BLaER1 treated with 17β-estradiol and CSF1 and Interleukin-3, amounts not matched to agents 10 nM and 100 nM (cell line): ENCODE data around the gene HDAC7.
"Not testable (repeated sequence)": the region's sequence is repeated elsewhere in the genome, so short reads cannot be mapped to it uniquely, and the experiment has no call there.

Source experiments
- H3K27ac ChIP-seq, 11 experiments: shearing (Covaris generic); formaldehyde crosslinking; 2 replicates each; pipeline ENCODE4 v1.8.1; 2022
- H3K27me3 ChIP-seq, 11 experiments: shearing (Covaris generic); formaldehyde crosslinking; 2 replicates each; pipeline ENCODE4 v1.8.1; 2022
- H3K36me3 ChIP-seq, 11 experiments: shearing (Covaris generic); formaldehyde crosslinking; 2 replicates each; pipeline ENCODE4 v1.8.1; 2022
- H3K4me1 ChIP-seq, 10 experiments: shearing (Covaris generic); formaldehyde crosslinking; 2 replicates each; pipeline ENCODE4 v1.8.1; 2022
- H3K4me2 ChIP-seq, 11 experiments: shearing (Covaris generic); formaldehyde crosslinking; 2 replicates each; pipeline ENCODE4 v1.8.1; 2022
- H3K4me3 ChIP-seq, 10 experiments: shearing (Covaris generic); formaldehyde crosslinking; 2 replicates each; pipeline ENCODE4 v1.8.1; 2022
- H3K9ac ChIP-seq, 11 experiments: shearing (Covaris generic); formaldehyde crosslinking; 2 replicates each; pipeline ENCODE4 v1.8.1; 2022
- H3K9me3 ChIP-seq, 11 experiments: shearing (Covaris generic); formaldehyde crosslinking; replicated peaks in 1 of 11; 2 replicates each; pipeline ENCODE4 v1.8.1; 2022
- H4K20me1 ChIP-seq, 11 experiments: shearing (Covaris generic); formaldehyde crosslinking; 2 replicates each; pipeline ENCODE4 v1.8.1; 2022
- Cebpa-rat ChIP-seq, 11 experiments: shearing (Covaris generic); IDR thresholded peaks; 2 replicates each; pipeline ENCODE4 v1.8.1; 2022

Gene HDAC7

GRCh38 chr12:47844264-47845019 lies 24.7 kb upstream of the HDAC7 start:
- Histone ChIP-seq H3K4me2 (peak overlapping the region in 4 of 11 experiments; percentile 11 to 41 (median 21); a peak in 4 of 22 replicates), H3K27me3 (no peaks in the 10 kb centered on the region), H4K20me1 (no peaks in the 10 kb centered on the region; a peak in 1 of 22 replicates), H3K27ac (no peak overlapping the region), H3K4me1 (peaks cover 6 to 19% (median 10%) of the 10 kb centered on the region in 10 experiments; a peak in 17 of 20 replicates), H3K9me3 (no peaks in the 10 kb centered on the region), H3K4me3 (no peak overlapping the region), H3K9ac (no peak overlapping the region), H3K36me3 (peaks cover 0 to 50% (median 0%) of the 10 kb centered on the region in 11 experiments; a peak in 6 of 22 replicates)
- no peak for TF ChIP-seq Cebpa-rat (IDR thresholded peaks at IDR 0.05)

GRCh38 chr12:47843226-47843980 lies 23.7 kb upstream of the HDAC7 start:
- no peaks in the 10 kb centered on the region for H3K9me3 ChIP-seq
- TF ChIP-seq Cebpa-rat (IDR thresholded peaks at IDR 0.05) = no peak
- no peaks in the 10 kb centered on the region; a peak in 1 of 22 replicates for H4K20me1 ChIP-seq
- H3K27me3 ChIP-seq = no peaks in the 10 kb centered on the region
- no peak overlapping the region for H3K4me3 ChIP-seq
- H3K36me3 ChIP-seq = peaks cover 0 to 50% (median 0%) of the 10 kb centered on the region in 11 experiments; a peak in 6 of 22 replicates
- H3K4me2 ChIP-seq = peak overlapping the region in 7 of 11 experiments; percentile 5 to 41 (median 11); a peak in 5 of 22 replicates
- H3K4me1 ChIP-seq = peaks cover under 1 to 17% (median 9%) of the 10 kb centered on the region in 10 experiments; a peak in 12 of 20 replicates
- no peak overlapping the region for H3K27ac ChIP-seq
- H3K9ac ChIP-seq = no peak overlapping the region

DNA sequence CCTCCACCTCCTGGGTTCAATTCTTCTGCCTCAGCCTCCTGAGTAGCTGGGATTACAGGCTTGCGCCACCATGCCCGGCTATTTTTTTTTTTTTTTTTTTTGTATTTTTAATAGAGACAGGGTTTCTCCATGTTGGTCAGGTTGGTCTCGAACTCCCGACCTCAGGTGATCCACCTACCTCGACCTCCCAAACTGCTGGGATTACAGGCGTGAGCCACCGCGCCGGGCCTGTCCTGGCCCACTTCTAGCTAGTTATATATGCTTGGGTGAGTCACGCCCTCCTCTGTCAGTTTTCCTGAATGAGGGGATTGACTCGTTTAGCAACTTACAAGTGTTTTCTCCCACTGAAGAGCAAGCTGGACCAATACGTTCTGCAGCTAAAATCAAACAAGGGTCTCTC lies 22.8 kb upstream of the HDAC7 start:
- H3K9me3 ChIP-seq, H3K27ac ChIP-seq, H3K27me3 ChIP-seq, H4K20me1 ChIP-seq, H3K4me3 ChIP-seq, H3K4me2 ChIP-seq, H3K9ac ChIP-seq: not testable (repeated sequence)
- Histone ChIP-seq H3K4me1 (peaks cover 6 to 26% (median 12%) of the 10 kb centered on the region in 10 experiments; a peak in 16 of 20 replicates), H3K36me3 (peaks cover 0 to 45% (median 0%) of the 10 kb centered on the region in 11 experiments; a peak in 6 of 22 replicates)

GRCh38 chr12:47841910-47842309 lies 22.2 kb upstream of the HDAC7 start:
- Histone ChIP-seq H3K4me2 (no peak overlapping the region), H3K4me1 (peaks cover 8 to 31% (median 14%) of the 10 kb centered on the region in 10 experiments; a peak in 16 of 20 replicates), H4K20me1 (no peaks in the 10 kb centered on the region; a peak in 1 of 22 replicates), H3K27ac (no peak overlapping the region), H3K36me3 (peaks cover 0 to 41% (median 0%) of the 10 kb centered on the region in 11 experiments; a peak in 6 of 22 replicates), H3K9me3 (no peaks in the 10 kb centered on the region), H3K27me3 (no peaks in the 10 kb centered on the region), H3K4me3 (no peak overlapping the region), H3K9ac (no peak overlapping the region)
- no peak for TF ChIP-seq Cebpa-rat (IDR thresholded peaks at IDR 0.05)

GRCh38 chr12:47841501-47841900 lies 21.8 kb upstream of the HDAC7 start:
- no peak for TF ChIP-seq Cebpa-rat (IDR thresholded peaks at IDR 0.05)

DNA sequence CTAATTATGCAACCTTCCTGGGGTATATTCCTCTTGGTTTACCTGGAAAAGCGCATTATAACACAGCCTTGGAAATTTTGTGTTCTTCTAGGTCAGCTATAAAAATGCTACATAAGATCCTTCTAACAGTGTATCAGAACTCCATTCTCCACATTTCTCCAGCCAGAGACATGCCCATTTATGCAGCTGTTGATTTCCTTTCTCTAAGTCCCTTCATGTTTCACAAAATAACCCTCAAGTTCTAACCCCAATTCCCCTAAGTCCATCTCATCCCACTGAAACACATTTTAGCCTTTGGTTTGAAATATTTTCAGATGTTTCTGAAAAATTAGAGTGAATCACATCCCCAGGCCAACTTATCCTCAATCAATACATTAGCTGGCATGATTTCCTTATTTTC lies 20.9 kb upstream of the HDAC7 start:
- no peak for TF ChIP-seq Cebpa-rat (IDR thresholded peaks at IDR 0.05)
- no peaks in the 10 kb centered on the region for H3K27me3 ChIP-seq

More at GRCh38 chr12:47841501-47841900, 21.8 kb upstream of the HDAC7 start:
- Histone ChIP-seq H3K9me3 (no peaks in the 10 kb centered on the region), H3K4me3 (no peak overlapping the region), H3K9ac (no peak overlapping the region), H4K20me1 (no peaks in the 10 kb centered on the region; a peak in 1 of 22 replicates), H3K36me3 (peaks cover 0 to 37% (median 0%) of the 10 kb centered on the region in 11 experiments; a peak in 6 of 22 replicates), H3K27ac (no peak overlapping the region), H3K4me1 (peaks cover 8 to 34% (median 14%) of the 10 kb centered on the region in 10 experiments; a peak in 16 of 20 replicates), H3K4me2 (no peak overlapping the region), H3K27me3 (no peaks in the 10 kb centered on the region)

DNA sequence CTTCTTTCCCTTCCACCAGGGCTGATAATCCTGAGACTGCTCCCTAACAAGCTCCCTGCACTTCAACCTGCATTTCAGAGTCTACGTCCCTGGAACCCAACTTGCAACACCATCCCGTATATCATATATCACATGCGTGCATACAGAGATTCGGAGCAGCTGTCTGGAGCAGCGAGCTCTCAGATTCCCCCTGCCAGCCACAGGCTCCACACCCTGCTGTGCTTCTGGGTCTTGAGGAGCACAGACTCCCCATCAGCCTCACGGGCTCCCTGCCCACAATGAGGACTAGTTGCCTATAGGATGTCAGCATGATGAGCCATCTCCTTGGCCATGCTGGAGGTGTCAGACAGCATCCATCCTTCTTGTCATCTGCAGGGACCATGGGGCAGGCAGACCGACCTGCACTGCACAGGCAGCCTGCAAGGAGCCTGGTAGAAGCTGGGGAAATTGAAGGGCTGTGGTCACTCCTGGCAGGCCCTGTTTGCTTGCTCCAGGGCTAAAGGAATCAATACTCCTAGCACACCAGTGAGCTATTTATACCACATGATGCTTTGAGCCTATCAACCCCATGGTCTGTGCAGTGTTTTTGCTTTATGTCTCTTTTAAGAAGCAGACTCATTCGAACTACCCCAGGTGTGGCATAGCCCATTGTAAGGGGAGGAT lies 19.6 kb upstream of the HDAC7 start:
- no peaks in the 10 kb centered on the region for H3K27me3 ChIP-seq
- H3K4me2 ChIP-seq = no peak overlapping the region
- no peaks in the 10 kb centered on the region for H3K9me3 ChIP-seq
- peaks cover 0 to 16% (median 0%) of the 10 kb centered on the region in 11 experiments; a peak in 3 of 22 replicates for H3K36me3 ChIP-seq
- H4K20me1 ChIP-seq = no peaks in the 10 kb centered on the region; a peak in 1 of 22 replicates
- no peak overlapping the region for H3K27ac ChIP-seq
- H3K4me1 ChIP-seq = peaks cover 24 to 51% (median 32%) of the 10 kb centered on the region in 10 experiments
- no peak for TF ChIP-seq Cebpa-rat (IDR thresholded peaks at IDR 0.05)
- H3K9ac ChIP-seq = no peak overlapping the region
- H3K4me3 ChIP-seq = no peak overlapping the region

More for the DNA sequence above, 20.9 kb upstream of the HDAC7 start:
- no peak overlapping the region for H3K9ac ChIP-seq
- H3K36me3 ChIP-seq = peaks cover 0 to 28% (median 0%) of the 10 kb centered on the region in 11 experiments; a peak in 5 of 22 replicates
- H3K4me3 ChIP-seq = no peak overlapping the region
- H3K4me2 ChIP-seq = no peak overlapping the region
- no peak overlapping the region for H3K27ac ChIP-seq
- no peaks in the 10 kb centered on the region for H3K9me3 ChIP-seq
- H4K20me1 ChIP-seq = no peaks in the 10 kb centered on the region; a peak in 1 of 22 replicates
- peaks cover 16 to 43% (median 21%) of the 10 kb centered on the region in 10 experiments for H3K4me1 ChIP-seq

- no peak overlapping the region for H3K4me3 ChIP-seq
- peak overlapping the region in 1 of 11 experiments; percentile 13; a peak in 1 of 22 replicates for H3K4me2 ChIP-seq
- peaks cover 0 to 6% (median 0%) of the 10 kb centered on the region in 11 experiments; a peak in 3 of 22 replicates for H3K36me3 ChIP-seq
- H4K20me1 ChIP-seq = no peaks in the 10 kb centered on the region
- H3K4me1 ChIP-seq = peaks cover 25 to 56% (median 37%) of the 10 kb centered on the region in 10 experiments
- H3K9me3 ChIP-seq = no peaks in the 10 kb centered on the region
- H3K27ac ChIP-seq = no peak overlapping the region
- no peak for TF ChIP-seq Cebpa-rat (IDR thresholded peaks at IDR 0.05)
- H3K9ac ChIP-seq = no peak overlapping the region
- H3K27me3 ChIP-seq = no peaks in the 10 kb centered on the region
Observed at GRCh38 chr12:47838286-47838931, 18.7 kb upstream of the HDAC7 start.
